Neural progenitor cell (in vitro differentiated cells): ENCODE measurements around the gene SOCS2.

ENCODE experiments used
- EZH2phosphoT487 ChIP-seq: fragments of 200-600 bp; sonication (generic); IDR thresholded peaks from 2 replicates; pipeline ENCODE4 v1.6.1; 2017; ENCODE audit warnings: antibody characterized with exemption
- TF ChIP-seq, protein P1 (sequence below): fragments of 200-600 bp; sonication (generic); IDR thresholded peaks from 2 replicates; pipeline ENCODE4 v1.5.1; 2017; ENCODE audit warnings: antibody characterized with exemption, mild to moderate bottlenecking

DNA sequence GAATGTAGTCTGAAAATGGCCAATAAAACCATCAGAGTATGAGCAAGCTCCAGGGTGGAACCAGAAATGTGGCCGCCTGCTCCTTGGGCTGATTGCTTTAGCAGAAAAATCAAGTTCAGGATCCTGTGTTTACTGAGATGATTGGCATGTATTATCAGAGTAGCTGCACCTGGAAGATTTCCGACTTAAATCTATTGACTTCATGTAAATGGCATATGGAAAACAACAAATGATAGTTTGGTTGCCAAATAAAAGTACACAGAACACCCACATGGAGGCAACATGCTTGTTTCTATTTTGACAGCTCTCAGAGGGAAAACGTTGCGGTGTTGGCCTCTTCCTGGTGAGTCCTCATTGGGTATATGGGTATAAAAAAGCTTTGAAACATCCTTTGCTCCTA is 31.3 kb downstream of the SOCS2 start:
- TF ChIP-seq, protein P1, sequence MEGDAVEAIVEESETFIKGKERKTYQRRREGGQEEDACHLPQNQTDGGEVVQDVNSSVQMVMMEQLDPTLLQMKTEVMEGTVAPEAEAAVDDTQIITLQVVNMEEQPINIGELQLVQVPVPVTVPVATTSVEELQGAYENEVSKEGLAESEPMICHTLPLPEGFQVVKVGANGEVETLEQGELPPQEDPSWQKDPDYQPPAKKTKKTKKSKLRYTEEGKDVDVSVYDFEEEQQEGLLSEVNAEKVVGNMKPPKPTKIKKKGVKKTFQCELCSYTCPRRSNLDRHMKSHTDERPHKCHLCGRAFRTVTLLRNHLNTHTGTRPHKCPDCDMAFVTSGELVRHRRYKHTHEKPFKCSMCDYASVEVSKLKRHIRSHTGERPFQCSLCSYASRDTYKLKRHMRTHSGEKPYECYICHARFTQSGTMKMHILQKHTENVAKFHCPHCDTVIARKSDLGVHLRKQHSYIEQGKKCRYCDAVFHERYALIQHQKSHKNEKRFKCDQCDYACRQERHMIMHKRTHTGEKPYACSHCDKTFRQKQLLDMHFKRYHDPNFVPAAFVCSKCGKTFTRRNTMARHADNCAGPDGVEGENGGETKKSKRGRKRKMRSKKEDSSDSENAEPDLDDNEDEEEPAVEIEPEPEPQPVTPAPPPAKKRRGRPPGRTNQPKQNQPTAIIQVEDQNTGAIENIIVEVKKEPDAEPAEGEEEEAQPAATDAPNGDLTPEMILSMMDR = no peak
- no peak for TF ChIP-seq EZH2phosphoT487
